SU-DHL-6 (cell line): Measurements from ENCODE around the gene NINL.

Experiments used
- EZH2phosphoT487 ChIP-seq: fragments of 200-600 bp; sonication (generic), shearing (Covaris generic); conservative IDR thresholded peaks from 2 replicates; pipeline ENCODE4 v1.6.1; 2018; ENCODE audit warnings: mild to moderate bottlenecking, antibody characterized with exemption, low read length, moderate library complexity, mixed read lengths
- TF ChIP-seq, protein P1 (sequence below): fragments of 200-600 bp; sonication (generic); IDR thresholded peaks from one replicate; pipeline ENCODE4 v1.5.1; 2017; ENCODE audit warnings: antibody characterized with exemption, mild to moderate bottlenecking, low read length, moderate library complexity; ENCODE audit not compliant: insufficient read depth, poor library complexity, severe bottlenecking

DNA sequence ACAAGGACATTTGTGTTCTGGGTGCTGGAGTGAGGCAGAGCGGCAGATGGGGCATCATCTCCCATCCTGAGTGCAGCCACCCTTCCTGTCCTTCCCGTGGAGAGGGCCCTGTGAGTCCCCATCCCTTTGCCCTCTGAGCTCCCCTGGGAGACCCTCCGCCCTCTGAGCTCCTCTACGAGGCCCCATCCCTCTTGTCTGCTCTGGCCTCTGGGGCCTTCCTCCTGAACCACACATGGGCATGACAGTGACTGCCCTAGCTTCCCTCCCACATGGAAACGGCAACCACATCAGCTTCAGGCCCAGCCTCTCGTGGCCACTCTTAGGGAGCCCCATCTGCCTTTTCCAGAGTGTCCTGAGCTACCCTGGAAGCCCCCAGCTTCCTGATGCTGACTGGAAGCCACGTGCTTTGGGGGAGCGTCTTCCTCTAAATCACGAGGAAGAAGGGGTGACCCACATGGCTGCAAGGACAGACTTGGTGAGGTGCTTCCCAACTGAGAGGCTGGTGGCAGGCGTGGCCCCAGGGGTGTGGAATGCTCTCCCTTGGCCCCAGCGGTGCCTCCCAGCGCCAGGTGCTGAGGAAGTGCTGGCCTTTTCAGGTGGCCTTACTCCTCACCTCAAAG, 125.3 kb downstream of the NINL start:
- TF ChIP-seq EZH2phosphoT487 = no peak
- TF ChIP-seq, protein P1, sequence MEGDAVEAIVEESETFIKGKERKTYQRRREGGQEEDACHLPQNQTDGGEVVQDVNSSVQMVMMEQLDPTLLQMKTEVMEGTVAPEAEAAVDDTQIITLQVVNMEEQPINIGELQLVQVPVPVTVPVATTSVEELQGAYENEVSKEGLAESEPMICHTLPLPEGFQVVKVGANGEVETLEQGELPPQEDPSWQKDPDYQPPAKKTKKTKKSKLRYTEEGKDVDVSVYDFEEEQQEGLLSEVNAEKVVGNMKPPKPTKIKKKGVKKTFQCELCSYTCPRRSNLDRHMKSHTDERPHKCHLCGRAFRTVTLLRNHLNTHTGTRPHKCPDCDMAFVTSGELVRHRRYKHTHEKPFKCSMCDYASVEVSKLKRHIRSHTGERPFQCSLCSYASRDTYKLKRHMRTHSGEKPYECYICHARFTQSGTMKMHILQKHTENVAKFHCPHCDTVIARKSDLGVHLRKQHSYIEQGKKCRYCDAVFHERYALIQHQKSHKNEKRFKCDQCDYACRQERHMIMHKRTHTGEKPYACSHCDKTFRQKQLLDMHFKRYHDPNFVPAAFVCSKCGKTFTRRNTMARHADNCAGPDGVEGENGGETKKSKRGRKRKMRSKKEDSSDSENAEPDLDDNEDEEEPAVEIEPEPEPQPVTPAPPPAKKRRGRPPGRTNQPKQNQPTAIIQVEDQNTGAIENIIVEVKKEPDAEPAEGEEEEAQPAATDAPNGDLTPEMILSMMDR = no peak
